ENCODE data around the gene PRRG2. TPM values are rescaled to one million over a fixed set of nuclear protein-coding genes. Genes with fewer than 3 reads are reported as not detected.

The PRRG2 gene
- total and polyA plus RNA-seq, 2 of the 13 experiments (the other 11 are each of a cell fraction or from before 2014, with no cell fraction given), result 0.66 to 0.82 TPM

GRCh38 chr19:49570997-49571676 is 10.0 kb upstream of the PRRG2 start (continued):
- TF ChIP-seq, protein P1, sequence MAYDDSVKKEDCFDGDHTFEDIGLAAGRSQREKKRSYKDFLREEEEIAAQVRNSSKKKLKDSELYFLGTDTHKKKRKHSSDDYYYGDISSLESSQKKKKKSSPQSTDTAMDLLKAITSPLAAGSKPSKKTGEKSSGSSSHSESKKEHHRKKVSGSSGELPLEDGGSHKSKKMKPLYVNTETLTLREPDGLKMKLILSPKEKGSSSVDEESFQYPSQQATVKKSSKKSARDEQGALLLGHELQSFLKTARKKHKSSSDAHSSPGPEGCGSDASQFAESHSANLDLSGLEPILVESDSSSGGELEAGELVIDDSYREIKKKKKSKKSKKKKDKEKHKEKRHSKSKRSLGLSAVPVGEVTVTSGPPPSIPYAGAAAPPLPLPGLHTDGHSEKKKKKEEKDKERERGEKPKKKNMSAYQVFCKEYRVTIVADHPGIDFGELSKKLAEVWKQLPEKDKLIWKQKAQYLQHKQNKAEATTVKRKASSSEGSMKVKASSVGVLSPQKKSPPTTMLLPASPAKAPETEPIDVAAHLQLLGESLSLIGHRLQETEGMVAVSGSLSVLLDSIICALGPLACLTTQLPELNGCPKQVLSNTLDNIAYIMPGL (CRISPR knock-in tag; IDR thresholded peaks at IDR 0.05; ENCODE audit: borderline replicate concordance in 1 of 2, low read depth in 1 of 2), result peak in 1 of 2 experiments; percentile 45; a peak in 1 of 4 replicates
- TF ChIP-seq HNF4A (CRISPR knock-in tag; IDR thresholded peaks at IDR 0.05), result peak; percentile 32; the same call in 1 of the 2 replicates
- TF ChIP-seq HDAC1 (CRISPR knock-in tag; IDR thresholded peaks at IDR 0.05), result peak; percentile 35; the same call in 1 of the 2 replicates
- TF ChIP-seq, protein P2, sequence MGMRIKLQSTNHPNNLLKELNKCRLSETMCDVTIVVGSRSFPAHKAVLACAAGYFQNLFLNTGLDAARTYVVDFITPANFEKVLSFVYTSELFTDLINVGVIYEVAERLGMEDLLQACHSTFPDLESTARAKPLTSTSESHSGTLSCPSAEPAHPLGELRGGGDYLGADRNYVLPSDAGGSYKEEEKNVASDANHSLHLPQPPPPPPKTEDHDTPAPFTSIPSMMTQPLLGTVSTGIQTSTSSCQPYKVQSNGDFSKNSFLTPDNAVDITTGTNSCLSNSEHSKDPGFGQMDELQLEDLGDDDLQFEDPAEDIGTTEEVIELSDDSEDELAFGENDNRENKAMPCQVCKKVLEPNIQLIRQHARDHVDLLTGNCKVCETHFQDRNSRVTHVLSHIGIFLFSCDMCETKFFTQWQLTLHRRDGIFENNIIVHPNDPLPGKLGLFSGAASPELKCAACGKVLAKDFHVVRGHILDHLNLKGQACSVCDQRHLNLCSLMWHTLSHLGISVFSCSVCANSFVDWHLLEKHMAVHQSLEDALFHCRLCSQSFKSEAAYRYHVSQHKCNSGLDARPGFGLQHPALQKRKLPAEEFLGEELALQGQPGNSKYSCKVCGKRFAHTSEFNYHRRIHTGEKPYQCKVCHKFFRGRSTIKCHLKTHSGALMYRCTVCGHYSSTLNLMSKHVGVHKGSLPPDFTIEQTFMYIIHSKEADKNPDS (CRISPR knock-in tag; IDR thresholded peaks at IDR 0.05), result no peak
- TF ChIP-seq ZBTB26 (CRISPR knock-in tag; IDR thresholded peaks at IDR 0.05; ENCODE audit: borderline replicate concordance), result peak; percentile 17; the same call in 1 of the 2 replicates
- peak; percentile 73 for TF ChIP-seq ZNF574 (CRISPR knock-in tag; IDR thresholded peaks at IDR 0.05)
- TF ChIP-seq, protein P3, sequence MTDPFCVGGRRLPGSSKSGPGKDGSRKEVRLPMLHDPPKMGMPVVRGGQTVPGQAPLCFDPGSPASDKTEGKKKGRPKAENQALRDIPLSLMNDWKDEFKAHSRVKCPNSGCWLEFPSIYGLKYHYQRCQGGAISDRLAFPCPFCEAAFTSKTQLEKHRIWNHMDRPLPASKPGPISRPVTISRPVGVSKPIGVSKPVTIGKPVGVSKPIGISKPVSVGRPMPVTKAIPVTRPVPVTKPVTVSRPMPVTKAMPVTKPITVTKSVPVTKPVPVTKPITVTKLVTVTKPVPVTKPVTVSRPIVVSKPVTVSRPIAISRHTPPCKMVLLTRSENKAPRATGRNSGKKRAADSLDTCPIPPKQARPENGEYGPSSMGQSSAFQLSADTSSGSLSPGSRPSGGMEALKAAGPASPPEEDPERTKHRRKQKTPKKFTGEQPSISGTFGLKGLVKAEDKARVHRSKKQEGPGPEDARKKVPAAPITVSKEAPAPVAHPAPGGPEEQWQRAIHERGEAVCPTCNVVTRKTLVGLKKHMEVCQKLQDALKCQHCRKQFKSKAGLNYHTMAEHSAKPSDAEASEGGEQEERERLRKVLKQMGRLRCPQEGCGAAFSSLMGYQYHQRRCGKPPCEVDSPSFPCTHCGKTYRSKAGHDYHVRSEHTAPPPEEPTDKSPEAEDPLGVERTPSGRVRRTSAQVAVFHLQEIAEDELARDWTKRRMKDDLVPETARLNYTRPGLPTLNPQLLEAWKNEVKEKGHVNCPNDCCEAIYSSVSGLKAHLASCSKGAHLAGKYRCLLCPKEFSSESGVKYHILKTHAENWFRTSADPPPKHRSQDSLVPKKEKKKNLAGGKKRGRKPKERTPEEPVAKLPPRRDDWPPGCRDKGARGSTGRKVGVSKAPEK (CRISPR knock-in tag; IDR thresholded peaks at IDR 0.05; ENCODE audit: borderline replicate concordance), result no peak
- TF ChIP-seq RAD51 (IDR thresholded peaks at IDR 0.05; ENCODE audit: borderline replicate concordance), result no peak
- peak; percentile 34 for TF ChIP-seq RARA (CRISPR knock-in tag; IDR thresholded peaks at IDR 0.05)
- TF ChIP-seq MLX (CRISPR knock-in tag; IDR thresholded peaks at IDR 0.05), result no peak
- TF ChIP-seq ZNF124 (CRISPR knock-in tag; IDR thresholded peaks at IDR 0.05), result no peak
- no peak for TF ChIP-seq CCDC6 (CRISPR knock-in tag; IDR thresholded peaks at IDR 0.05)
- no peak for TF ChIP-seq RXRA (CRISPR knock-in tag; IDR thresholded peaks at IDR 0.05)
- no peak for TF ChIP-seq ATF3 (CRISPR knock-in tag; IDR thresholded peaks at IDR 0.05)
- peak; percentile 43; the same call in 1 of the 2 replicates for TF ChIP-seq KDM2A (CRISPR knock-in tag; IDR thresholded peaks at IDR 0.05; ENCODE audit: borderline replicate concordance, low read depth)
- TF ChIP-seq ZNF326 (CRISPR knock-in tag; IDR thresholded peaks at IDR 0.05; ENCODE audit: borderline replicate concordance), result no peak

All from HepG2 (cell line).